ENCODE data around the gene HHIPL1. TPM values are rescaled to one million over a fixed set of nuclear protein-coding genes. Genes with fewer than 3 reads are reported as not detected.

Gene HHIPL1
- total RNA-seq, 1 experiment from 2014 or later: 2.6 TPM

DNA sequence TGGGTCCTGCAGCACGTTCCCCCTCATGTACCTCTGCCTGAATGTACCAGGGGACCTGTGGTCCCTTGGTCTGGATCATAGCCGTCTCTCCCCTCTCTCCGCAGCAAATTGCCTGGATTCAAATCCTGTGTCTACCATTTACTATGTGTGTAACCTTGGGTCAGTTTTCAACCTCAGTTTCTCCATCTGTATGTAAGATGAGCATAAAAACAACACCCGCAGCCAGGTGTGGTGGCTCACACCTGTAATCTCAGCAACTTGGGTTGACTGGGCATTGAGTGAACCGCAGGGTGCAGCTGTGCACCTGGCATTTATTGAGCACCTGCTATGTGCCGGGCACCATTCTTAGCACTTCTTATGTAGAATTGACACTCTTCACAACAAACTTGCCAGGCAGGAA, 53.3 kb downstream of the HHIPL1 start:
- TF ChIP-seq, protein P1, sequence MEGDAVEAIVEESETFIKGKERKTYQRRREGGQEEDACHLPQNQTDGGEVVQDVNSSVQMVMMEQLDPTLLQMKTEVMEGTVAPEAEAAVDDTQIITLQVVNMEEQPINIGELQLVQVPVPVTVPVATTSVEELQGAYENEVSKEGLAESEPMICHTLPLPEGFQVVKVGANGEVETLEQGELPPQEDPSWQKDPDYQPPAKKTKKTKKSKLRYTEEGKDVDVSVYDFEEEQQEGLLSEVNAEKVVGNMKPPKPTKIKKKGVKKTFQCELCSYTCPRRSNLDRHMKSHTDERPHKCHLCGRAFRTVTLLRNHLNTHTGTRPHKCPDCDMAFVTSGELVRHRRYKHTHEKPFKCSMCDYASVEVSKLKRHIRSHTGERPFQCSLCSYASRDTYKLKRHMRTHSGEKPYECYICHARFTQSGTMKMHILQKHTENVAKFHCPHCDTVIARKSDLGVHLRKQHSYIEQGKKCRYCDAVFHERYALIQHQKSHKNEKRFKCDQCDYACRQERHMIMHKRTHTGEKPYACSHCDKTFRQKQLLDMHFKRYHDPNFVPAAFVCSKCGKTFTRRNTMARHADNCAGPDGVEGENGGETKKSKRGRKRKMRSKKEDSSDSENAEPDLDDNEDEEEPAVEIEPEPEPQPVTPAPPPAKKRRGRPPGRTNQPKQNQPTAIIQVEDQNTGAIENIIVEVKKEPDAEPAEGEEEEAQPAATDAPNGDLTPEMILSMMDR (conservative IDR thresholded peaks at IDR 0.05): no peak
- Histone ChIP-seq H3K27me3 (ENCODE audit: insufficient read depth, low read length) (no peaks in the 10 kb centered on the region), H3K18ac (ENCODE audit: insufficient read length, low read depth, low read length) (no peak overlapping the region), H3K23ac (ENCODE audit: insufficient read length, low read depth, low read length) (no peak overlapping the region), H2BK15ac (ENCODE audit: low read depth, low read length) (no peak overlapping the region), H3K9me3 (ENCODE audit: control insufficient read depth, low read depth, low read length) (peaks cover 5% of the 10 kb centered on the region), H3K79me1 (ENCODE audit: insufficient read depth, low read depth, low read length, poor library complexity, severe bottlenecking) (no peaks in the 10 kb centered on the region), H3K4me2 (ENCODE audit: insufficient read depth, insufficient read length, low read length) (no peak overlapping the region), H3K14ac (ENCODE audit: insufficient read depth, low read length) (no peak overlapping the region), H3K79me2 (ENCODE audit: insufficient read depth, low read length) (no peaks in the 10 kb centered on the region), H4K20me1 (ENCODE audit: control insufficient read depth, insufficient read depth, insufficient read length) (no peaks in the 10 kb centered on the region), H3K9ac (ENCODE audit: extremely low read depth, insufficient read length, low read length) (no peak overlapping the region), H2BK120ac (ENCODE audit: low read depth, low read length, poor library complexity, severe bottlenecking) (no peak overlapping the region), H4K91ac (ENCODE audit: insufficient read length, low read depth, low read length) (no peak overlapping the region), H2AFZ (ENCODE audit: low read length) (no peak overlapping the region), H3K23me2 (ENCODE audit: insufficient read length, low read depth, low read length, poor library complexity, severe bottlenecking) (no peaks in the 10 kb centered on the region), H2AK5ac (ENCODE audit: insufficient read length, low read length) (no peak overlapping the region), H2BK5ac (ENCODE audit: insufficient read length, low read length) (no peak overlapping the region), H3K27ac (ENCODE audit: insufficient read length, low read depth, low read length) (no peak overlapping the region), H2BK12ac (ENCODE audit: insufficient read length, low read depth, low read length) (no peak overlapping the region), H4K8ac (replicated peaks; ENCODE audit: insufficient read length, low read depth, low read length) (no peak overlapping the region), H3T11ph (ENCODE audit: low read length) (no peak overlapping the region), H3K4me1 (ENCODE audit: insufficient read depth, low read length) (no peaks in the 10 kb centered on the region), H3K56ac (ENCODE audit: insufficient read length, low read depth, low read length) (no peak overlapping the region), H2BK20ac (ENCODE audit: low read depth, low read length, poor library complexity, severe bottlenecking) (no peak overlapping the region), H3K4ac (ENCODE audit: low read depth, low read length) (no peak overlapping the region), H4K5ac (ENCODE audit: insufficient read length, low read depth, low read length) (no peak overlapping the region)
- DNase-seq: no peak
- Mint-ChIP-seq H3K4me3 (no peak overlapping the region), H3K36me3 (ENCODE audit: insufficient read depth in 1 of 3, low read depth in 3 of 3) (peaks cover 5 to 12% (median 7%) of the 10 kb centered on the region in 3 experiments), H3K4me1 (no peaks in the 10 kb centered on the region), H3K27ac (no peak overlapping the region), H3K9me3 (peaks cover 10 to 12% of the 10 kb centered on the region in 2 experiments), H3K27me3 (ENCODE audit: low read depth) (peaks cover 2% of the 10 kb centered on the region; the same call in 1 of the 2 replicates)
- WGBS (ENCODE audit: extremely low coverage, insufficient read length, low lambda C conversion rate): no CpG with 5 or more reads among the region's 6 CpGs

Data from H9 (cell line).